ENCODE measurements around the gene VAMP4. TPM values are rescaled to one million over a fixed set of nuclear protein-coding genes. Genes with fewer than 3 reads are reported as not detected.

The VAMP4 gene
- polyA plus RNA-seq, 1 of the 3 experiments (the other 2 are of a cell fraction): 2.5 TPM

DNA sequence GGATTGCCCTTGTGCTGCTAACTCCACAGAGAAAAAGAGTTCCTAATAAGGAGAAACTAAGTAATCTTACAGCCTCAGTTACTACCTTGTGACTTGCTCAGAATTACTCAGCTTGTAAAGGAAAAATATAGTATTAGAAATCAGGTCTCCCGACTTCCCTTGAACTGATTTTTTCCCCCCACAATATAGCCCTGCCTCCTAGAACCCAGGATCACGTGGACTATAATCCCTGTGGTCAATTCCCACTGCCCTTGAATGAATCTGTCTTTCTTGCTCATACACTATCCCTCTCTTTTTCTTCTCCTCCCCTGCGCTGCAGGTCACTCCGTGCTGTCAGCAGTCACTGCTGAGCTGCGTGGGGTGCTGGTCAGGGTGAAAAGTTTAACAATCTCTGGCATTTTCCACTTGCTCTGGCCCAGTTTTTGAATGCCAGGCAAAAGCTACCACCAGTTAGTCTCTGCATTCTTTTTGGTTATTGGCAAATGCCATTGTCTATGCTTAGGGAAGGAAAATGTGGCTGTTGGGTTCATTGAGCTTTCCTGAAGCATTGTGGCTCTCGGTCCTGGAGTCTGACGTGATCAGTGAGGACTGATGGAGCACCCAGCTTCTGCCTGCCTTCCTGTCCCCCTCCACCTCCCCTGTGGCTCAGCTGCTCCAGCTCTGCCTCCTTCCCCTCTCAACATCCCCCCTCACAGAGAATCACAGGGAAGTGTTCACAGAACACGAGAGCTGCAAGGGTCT is 87.5 kb downstream of the VAMP4 start (continued):
- TF ChIP-seq SIN3A (IDR thresholded peaks at IDR 0.05; ENCODE audit: borderline replicate concordance, low read depth, low read length): no peak
- TF ChIP-seq, protein P1, sequence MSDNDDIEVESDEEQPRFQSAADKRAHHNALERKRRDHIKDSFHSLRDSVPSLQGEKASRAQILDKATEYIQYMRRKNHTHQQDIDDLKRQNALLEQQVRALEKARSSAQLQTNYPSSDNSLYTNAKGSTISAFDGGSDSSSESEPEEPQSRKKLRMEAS (IDR thresholded peaks at IDR 0.05; ENCODE audit: low read depth): no peak

DNA sequence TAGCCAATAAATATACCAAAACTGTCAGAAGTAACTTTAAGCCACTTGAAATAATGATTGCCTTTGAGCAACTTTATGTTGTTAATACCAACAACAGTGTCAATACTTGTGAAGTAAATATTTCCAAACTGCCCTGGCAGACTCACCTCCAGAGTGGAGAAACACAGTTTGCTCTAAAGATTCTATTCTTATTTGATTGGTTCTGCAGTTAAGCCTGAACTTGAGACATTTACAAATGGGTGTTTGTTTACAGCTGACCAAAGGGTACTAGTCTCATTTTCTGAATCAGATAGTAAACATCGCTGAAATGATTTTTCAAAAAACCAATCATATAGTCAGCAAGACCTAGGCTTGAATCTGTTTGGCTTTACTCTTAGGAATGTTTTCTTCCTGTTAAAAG is 88.1 kb downstream of the VAMP4 start:
- Histone ChIP-seq H3K4me3 (ENCODE audit: low read depth in 2 of 2, low read length in 1 of 2) (no peak overlapping the region), H3K9me2 (no peaks in the 10 kb centered on the region), H3K9ac (no peak overlapping the region), H3K27me3 (ENCODE audit: insufficient read depth) (no peaks in the 10 kb centered on the region), H3K27ac (ENCODE audit: low read depth in 2 of 2, low read length in 1 of 2) (no peak overlapping the region), H3F3A (replicated peaks; ENCODE audit: insufficient read depth) (no peaks in the 10 kb centered on the region), H3K4me2 (no peak overlapping the region), H3K9me3 (no peaks in the 10 kb centered on the region), H4K20me1 (ENCODE audit: insufficient read depth) (no peaks in the 10 kb centered on the region), H3K36me3 (replicated peaks in 1 of 2; ENCODE audit: control insufficient read depth in 1 of 2, insufficient read depth in 2 of 2, low read length in 1 of 2) (no peaks in the 10 kb centered on the region), H2AFZ (ENCODE audit: low read depth) (no peak overlapping the region), H3K79me2 (ENCODE audit: insufficient read depth) (no peaks in the 10 kb centered on the region), H3K4me1 (ENCODE audit: control insufficient read depth in 1 of 2, insufficient read depth in 2 of 2, low read depth in 1 of 2, low read length in 1 of 2) (peaks cover 0 to 4% of the 10 kb centered on the region in 2 experiments; a peak in 1 of 4 replicates)
- no peak for DNase-seq
- TF ChIP-seq TEAD4 (IDR thresholded peaks at IDR 0.05; ENCODE audit: borderline replicate concordance, insufficient read depth) (no peak), RXRA (IDR thresholded peaks at IDR 0.05; ENCODE audit: borderline replicate concordance, low read depth) (no peak), TAF1 (IDR thresholded peaks at IDR 0.05; ENCODE audit: borderline replicate concordance, low read depth, low read length) (no peak), RCOR1 (IDR thresholded peaks at IDR 0.05; ENCODE audit: low read length) (no peak), MEF2A (IDR thresholded peaks at IDR 0.05; ENCODE audit: borderline replicate concordance, low read depth) (no peak), GATA2 (CRISPR knock-in tag; IDR thresholded peaks at IDR 0.05) (no peak), FOXJ3 (CRISPR knock-in tag; IDR thresholded peaks at IDR 0.05) (no peak), ELF1 (IDR thresholded peaks at IDR 0.05) (no peak), TCF12 (IDR thresholded peaks at IDR 0.05) (no peak), EP300 (IDR thresholded peaks at IDR 0.05; ENCODE audit: borderline replicate concordance in 1 of 2, low read depth in 1 of 2, low read length in 1 of 2) (no peak), RAD21 (IDR thresholded peaks at IDR 0.05; ENCODE audit: low read length) (no peak)
- TF ChIP-seq, protein P2, sequence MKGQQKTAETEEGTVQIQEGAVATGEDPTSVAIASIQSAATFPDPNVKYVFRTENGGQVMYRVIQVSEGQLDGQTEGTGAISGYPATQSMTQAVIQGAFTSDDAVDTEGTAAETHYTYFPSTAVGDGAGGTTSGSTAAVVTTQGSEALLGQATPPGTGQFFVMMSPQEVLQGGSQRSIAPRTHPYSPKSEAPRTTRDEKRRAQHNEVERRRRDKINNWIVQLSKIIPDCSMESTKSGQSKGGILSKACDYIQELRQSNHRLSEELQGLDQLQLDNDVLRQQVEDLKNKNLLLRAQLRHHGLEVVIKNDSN (IDR thresholded peaks at IDR 0.05; ENCODE audit: borderline replicate concordance, low read depth): no peak
- TF ChIP-seq, protein P3, sequence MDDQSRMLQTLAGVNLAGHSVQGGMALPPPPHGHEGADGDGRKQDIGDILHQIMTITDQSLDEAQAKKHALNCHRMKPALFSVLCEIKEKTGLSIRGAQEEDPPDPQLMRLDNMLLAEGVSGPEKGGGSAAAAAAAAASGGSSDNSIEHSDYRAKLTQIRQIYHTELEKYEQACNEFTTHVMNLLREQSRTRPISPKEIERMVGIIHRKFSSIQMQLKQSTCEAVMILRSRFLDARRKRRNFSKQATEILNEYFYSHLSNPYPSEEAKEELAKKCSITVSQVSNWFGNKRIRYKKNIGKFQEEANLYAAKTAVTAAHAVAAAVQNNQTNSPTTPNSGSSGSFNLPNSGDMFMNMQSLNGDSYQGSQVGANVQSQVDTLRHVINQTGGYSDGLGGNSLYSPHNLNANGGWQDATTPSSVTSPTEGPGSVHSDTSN (IDR thresholded peaks at IDR 0.05): no peak
- TF ChIP-seq, protein P4, sequence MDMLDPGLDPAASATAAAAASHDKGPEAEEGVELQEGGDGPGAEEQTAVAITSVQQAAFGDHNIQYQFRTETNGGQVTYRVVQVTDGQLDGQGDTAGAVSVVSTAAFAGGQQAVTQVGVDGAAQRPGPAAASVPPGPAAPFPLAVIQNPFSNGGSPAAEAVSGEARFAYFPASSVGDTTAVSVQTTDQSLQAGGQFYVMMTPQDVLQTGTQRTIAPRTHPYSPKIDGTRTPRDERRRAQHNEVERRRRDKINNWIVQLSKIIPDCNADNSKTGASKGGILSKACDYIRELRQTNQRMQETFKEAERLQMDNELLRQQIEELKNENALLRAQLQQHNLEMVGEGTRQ (IDR thresholded peaks at IDR 0.05; ENCODE audit: borderline replicate concordance, low read depth, low read length): no peak
- TF ChIP-seq, protein P5, sequence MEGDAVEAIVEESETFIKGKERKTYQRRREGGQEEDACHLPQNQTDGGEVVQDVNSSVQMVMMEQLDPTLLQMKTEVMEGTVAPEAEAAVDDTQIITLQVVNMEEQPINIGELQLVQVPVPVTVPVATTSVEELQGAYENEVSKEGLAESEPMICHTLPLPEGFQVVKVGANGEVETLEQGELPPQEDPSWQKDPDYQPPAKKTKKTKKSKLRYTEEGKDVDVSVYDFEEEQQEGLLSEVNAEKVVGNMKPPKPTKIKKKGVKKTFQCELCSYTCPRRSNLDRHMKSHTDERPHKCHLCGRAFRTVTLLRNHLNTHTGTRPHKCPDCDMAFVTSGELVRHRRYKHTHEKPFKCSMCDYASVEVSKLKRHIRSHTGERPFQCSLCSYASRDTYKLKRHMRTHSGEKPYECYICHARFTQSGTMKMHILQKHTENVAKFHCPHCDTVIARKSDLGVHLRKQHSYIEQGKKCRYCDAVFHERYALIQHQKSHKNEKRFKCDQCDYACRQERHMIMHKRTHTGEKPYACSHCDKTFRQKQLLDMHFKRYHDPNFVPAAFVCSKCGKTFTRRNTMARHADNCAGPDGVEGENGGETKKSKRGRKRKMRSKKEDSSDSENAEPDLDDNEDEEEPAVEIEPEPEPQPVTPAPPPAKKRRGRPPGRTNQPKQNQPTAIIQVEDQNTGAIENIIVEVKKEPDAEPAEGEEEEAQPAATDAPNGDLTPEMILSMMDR (IDR thresholded peaks at IDR 0.05): no peak
- TF ChIP-seq, protein P6, sequence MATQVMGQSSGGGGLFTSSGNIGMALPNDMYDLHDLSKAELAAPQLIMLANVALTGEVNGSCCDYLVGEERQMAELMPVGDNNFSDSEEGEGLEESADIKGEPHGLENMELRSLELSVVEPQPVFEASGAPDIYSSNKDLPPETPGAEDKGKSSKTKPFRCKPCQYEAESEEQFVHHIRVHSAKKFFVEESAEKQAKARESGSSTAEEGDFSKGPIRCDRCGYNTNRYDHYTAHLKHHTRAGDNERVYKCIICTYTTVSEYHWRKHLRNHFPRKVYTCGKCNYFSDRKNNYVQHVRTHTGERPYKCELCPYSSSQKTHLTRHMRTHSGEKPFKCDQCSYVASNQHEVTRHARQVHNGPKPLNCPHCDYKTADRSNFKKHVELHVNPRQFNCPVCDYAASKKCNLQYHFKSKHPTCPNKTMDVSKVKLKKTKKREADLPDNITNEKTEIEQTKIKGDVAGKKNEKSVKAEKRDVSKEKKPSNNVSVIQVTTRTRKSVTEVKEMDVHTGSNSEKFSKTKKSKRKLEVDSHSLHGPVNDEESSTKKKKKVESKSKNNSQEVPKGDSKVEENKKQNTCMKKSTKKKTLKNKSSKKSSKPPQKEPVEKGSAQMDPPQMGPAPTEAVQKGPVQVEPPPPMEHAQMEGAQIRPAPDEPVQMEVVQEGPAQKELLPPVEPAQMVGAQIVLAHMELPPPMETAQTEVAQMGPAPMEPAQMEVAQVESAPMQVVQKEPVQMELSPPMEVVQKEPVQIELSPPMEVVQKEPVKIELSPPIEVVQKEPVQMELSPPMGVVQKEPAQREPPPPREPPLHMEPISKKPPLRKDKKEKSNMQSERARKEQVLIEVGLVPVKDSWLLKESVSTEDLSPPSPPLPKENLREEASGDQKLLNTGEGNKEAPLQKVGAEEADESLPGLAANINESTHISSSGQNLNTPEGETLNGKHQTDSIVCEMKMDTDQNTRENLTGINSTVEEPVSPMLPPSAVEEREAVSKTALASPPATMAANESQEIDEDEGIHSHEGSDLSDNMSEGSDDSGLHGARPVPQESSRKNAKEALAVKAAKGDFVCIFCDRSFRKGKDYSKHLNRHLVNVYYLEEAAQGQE (IDR thresholded peaks at IDR 0.05; ENCODE audit: low read depth, low read length): no peak
- TF ChIP-seq, protein P1 (IDR thresholded peaks at IDR 0.05; ENCODE audit: low read depth): no peak
- 90% methylated on average over 1 of the region's 1 CpG for WGBS (ENCODE audit: low lambda C conversion rate)
- CTCF ChIA-PET: interaction anchor here (0.6 to 2.9 kb wide), 4 partner anchors 8 to 496 kb away, joined by 3 to 19 read pairs (median 4); no protein-coding TSS in a partner anchor
- POLR2A ChIA-PET: no interaction called here
